WERI-Rb-1 (cell line): ENCODE results near the gene PALB2.
"Not testable (repeated sequence)": the region's sequence is repeated elsewhere in the genome, so short reads cannot be mapped to it uniquely, and the experiment has no call there.

Experiments
- DNase-seq: peaks from one replicate; pipeline ENCODE4 v3.0.0-alpha.2; 2020
- H3K27ac ChIP-seq: fragments of 250-450 bp; sonication (Bioruptor Pico); 2 replicates; pipeline ENCODE4 v1.5.1; 2020; ENCODE audit warnings: mild to moderate bottlenecking, moderate library complexity
- H3K27me3 ChIP-seq: fragments of 250-450 bp; sonication (Bioruptor Pico); 2 replicates; pipeline ENCODE4 v1.5.1; 2021; ENCODE audit warnings: mild to moderate bottlenecking, low read depth, moderate library complexity; ENCODE audit not compliant: insufficient read depth, severe bottlenecking
- H3K36me3 ChIP-seq: fragments of 250-450 bp; sonication (Bioruptor Pico); 2 replicates; pipeline ENCODE4 v1.5.1; 2020; ENCODE audit warnings: mild to moderate bottlenecking, moderate library complexity
- H3K4me3 ChIP-seq: 2 replicates; pipeline ENCODE4 v1.5.1; 2011; ENCODE audit warnings: low read depth, mild to moderate bottlenecking, control low read depth, low read length
- H3K9me3 ChIP-seq: fragments of 250-450 bp; sonication (Bioruptor Pico); 2 replicates; pipeline ENCODE4 v1.5.1; 2021; ENCODE audit warnings: mild to moderate bottlenecking, moderate library complexity; ENCODE audit not compliant: severe bottlenecking
- CTCF ChIP-seq: IDR thresholded peaks from 2 replicates; pipeline ENCODE4 v1.5.1; 2011; ENCODE audit warnings: low read depth, mild to moderate bottlenecking, control low read depth, inconsistent platforms, low read length

Gene PALB2

GRCh38 chr16:23584186-23585076 lies 56.7 kb downstream of the PALB2 start:
- no peak for TF ChIP-seq CTCF
- DNase-seq, result no peak
- Histone ChIP-seq H3K27me3 (no peaks in the 10 kb centered on the region), H3K4me3 (no peak overlapping the region), H3K36me3 (peaks cover 78% of the 10 kb centered on the region), H3K27ac (no peak overlapping the region), H3K9me3 (no peaks in the 10 kb centered on the region)

- H3K27ac ChIP-seq, DNase-seq, H3K27me3 ChIP-seq, H3K9me3 ChIP-seq, H3K4me3 ChIP-seq: not testable (repeated sequence)
- peaks cover 78% of the 10 kb centered on the region for H3K36me3 ChIP-seq
These were observed 57.8 kb downstream of the PALB2 start for GRCh38 chr16:23583271-23583670.

GRCh38 chr16:23581764-23582163 lies 59.3 kb downstream of the PALB2 start:
- DNase-seq, result no peak
- Histone ChIP-seq H3K9me3 (no peaks in the 10 kb centered on the region), H3K27ac (no peak overlapping the region), H3K36me3 (peaks cover 72% of the 10 kb centered on the region), H3K27me3 (no peaks in the 10 kb centered on the region), H3K4me3 (no peak overlapping the region)
- TF ChIP-seq CTCF, result no peak

GRCh38 chr16:23580391-23580790 lies 60.7 kb downstream of the PALB2 start:
- H3K27me3 ChIP-seq, result no peaks in the 10 kb centered on the region
- H3K27ac ChIP-seq, result no peak overlapping the region
- H3K36me3 ChIP-seq, result peaks cover 58% of the 10 kb centered on the region
- no peak for TF ChIP-seq CTCF
- H3K4me3 ChIP-seq, result no peak overlapping the region
- H3K9me3 ChIP-seq, result no peaks in the 10 kb centered on the region
- DNase-seq, result no peak

GRCh38 chr16:23579371-23579770 lies 61.7 kb downstream of the PALB2 start:
- Histone ChIP-seq H3K4me3 (no peak overlapping the region), H3K9me3 (no peaks in the 10 kb centered on the region), H3K27ac (no peak overlapping the region), H3K36me3 (peaks cover 52% of the 10 kb centered on the region), H3K27me3 (no peaks in the 10 kb centered on the region)
- no peak for DNase-seq
- TF ChIP-seq CTCF, result no peak

- Histone ChIP-seq H3K36me3 (peaks cover 55% of the 10 kb centered on the region), H3K27ac (no peak overlapping the region), H3K9me3 (no peaks in the 10 kb centered on the region), H3K27me3 (no peaks in the 10 kb centered on the region), H3K4me3 (no peak overlapping the region)
- no peak for DNase-seq
- no peak for TF ChIP-seq CTCF
These were observed 62.8 kb downstream of the PALB2 start for GRCh38 chr16:23578101-23578830.
